ENCODE measurements around the gene PCTP. TPM values are rescaled to one million over a fixed set of nuclear protein-coding genes. Genes with fewer than 3 reads are reported as not detected.
A peak's percentile ranks its signal among the peaks of the same experiment; 100 is the strongest.

Gene PCTP
- total and polyA plus RNA-seq, 9 of the 15 experiments (the other 6 are each of a cell fraction or from before 2014, with no cell fraction given) = 10.9 to 62.3 (median 41.2) TPM

GRCh38 chr17:55816532-55817396, 65.9 kb downstream of the PCTP start (continued):
- no peak for TF ChIP-seq PCBP2 (IDR thresholded peaks at IDR 0.05; ENCODE audit: low read depth, low read length, poor library complexity, severe bottlenecking)
- no peak for TF ChIP-seq RBM14 (IDR thresholded peaks at IDR 0.05; ENCODE audit: borderline replicate concordance, insufficient read depth, low read depth, low read length)
- TF ChIP-seq, protein P1, sequence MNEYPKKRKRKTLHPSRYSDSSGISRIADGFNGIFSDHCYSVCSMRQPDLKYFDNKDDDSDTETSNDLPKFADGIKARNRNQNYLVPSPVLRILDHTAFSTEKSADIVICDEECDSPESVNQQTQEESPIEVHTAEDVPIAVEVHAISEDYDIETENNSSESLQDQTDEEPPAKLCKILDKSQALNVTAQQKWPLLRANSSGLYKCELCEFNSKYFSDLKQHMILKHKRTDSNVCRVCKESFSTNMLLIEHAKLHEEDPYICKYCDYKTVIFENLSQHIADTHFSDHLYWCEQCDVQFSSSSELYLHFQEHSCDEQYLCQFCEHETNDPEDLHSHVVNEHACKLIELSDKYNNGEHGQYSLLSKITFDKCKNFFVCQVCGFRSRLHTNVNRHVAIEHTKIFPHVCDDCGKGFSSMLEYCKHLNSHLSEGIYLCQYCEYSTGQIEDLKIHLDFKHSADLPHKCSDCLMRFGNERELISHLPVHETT (CRISPR knock-in tag; conservative IDR thresholded peaks at IDR 0.05 in 1 of 2, IDR thresholded peaks at IDR 0.05 in 1 of 2) = no peak; a peak in 1 of 4 replicates
- no peak; the same call in 1 of the 2 replicates for TF ChIP-seq MYBL2 (IDR thresholded peaks at IDR 0.05; ENCODE audit: low read depth)
- TF ChIP-seq MYBL2 (CRISPR knock-in tag; IDR thresholded peaks at IDR 0.05; ENCODE audit: borderline replicate concordance) = no peak
- TF ChIP-seq ESRRA (IDR thresholded peaks at IDR 0.05; ENCODE audit: borderline replicate concordance, low read depth) = peak; percentile 84; the same call in 1 of the 2 replicates
- TF ChIP-seq, protein P2, sequence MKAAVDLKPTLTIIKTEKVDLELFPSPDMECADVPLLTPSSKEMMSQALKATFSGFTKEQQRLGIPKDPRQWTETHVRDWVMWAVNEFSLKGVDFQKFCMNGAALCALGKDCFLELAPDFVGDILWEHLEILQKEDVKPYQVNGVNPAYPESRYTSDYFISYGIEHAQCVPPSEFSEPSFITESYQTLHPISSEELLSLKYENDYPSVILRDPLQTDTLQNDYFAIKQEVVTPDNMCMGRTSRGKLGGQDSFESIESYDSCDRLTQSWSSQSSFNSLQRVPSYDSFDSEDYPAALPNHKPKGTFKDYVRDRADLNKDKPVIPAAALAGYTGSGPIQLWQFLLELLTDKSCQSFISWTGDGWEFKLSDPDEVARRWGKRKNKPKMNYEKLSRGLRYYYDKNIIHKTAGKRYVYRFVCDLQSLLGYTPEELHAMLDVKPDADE (conservative IDR thresholded peaks at IDR 0.05; ENCODE audit: control insufficient read depth, low read depth, low read length) = no peak
- no peak for TF ChIP-seq PURB (CRISPR knock-in tag; IDR thresholded peaks at IDR 0.05; ENCODE audit: low read depth)
- no peak for TF ChIP-seq DIDO1 (tag; IDR thresholded peaks at IDR 0.05; ENCODE audit: low read depth)
- no peak for TF ChIP-seq ZNF239 (CRISPR knock-in tag; IDR thresholded peaks at IDR 0.05)
- no peak for TF ChIP-seq ZNF3 (CRISPR knock-in tag; IDR thresholded peaks at IDR 0.05)
- TF ChIP-seq NCOA6 (IDR thresholded peaks at IDR 0.05) = peak; percentile 60; the same call in 1 of the 2 replicates
- TF ChIP-seq, protein P3, sequence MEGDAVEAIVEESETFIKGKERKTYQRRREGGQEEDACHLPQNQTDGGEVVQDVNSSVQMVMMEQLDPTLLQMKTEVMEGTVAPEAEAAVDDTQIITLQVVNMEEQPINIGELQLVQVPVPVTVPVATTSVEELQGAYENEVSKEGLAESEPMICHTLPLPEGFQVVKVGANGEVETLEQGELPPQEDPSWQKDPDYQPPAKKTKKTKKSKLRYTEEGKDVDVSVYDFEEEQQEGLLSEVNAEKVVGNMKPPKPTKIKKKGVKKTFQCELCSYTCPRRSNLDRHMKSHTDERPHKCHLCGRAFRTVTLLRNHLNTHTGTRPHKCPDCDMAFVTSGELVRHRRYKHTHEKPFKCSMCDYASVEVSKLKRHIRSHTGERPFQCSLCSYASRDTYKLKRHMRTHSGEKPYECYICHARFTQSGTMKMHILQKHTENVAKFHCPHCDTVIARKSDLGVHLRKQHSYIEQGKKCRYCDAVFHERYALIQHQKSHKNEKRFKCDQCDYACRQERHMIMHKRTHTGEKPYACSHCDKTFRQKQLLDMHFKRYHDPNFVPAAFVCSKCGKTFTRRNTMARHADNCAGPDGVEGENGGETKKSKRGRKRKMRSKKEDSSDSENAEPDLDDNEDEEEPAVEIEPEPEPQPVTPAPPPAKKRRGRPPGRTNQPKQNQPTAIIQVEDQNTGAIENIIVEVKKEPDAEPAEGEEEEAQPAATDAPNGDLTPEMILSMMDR (IDR thresholded peaks at IDR 0.05 in 2 of 3, conservative IDR thresholded peaks at IDR 0.05 in 1 of 3; ENCODE audit: insufficient read depth in 2 of 3, low read depth in 1 of 3, low read length in 3 of 3) = 0 out of 6 replicates have a peak, but pooled peaks of 1 of the 3 experiments have one; percentile 8
- TF ChIP-seq SFPQ (IDR thresholded peaks at IDR 0.05; ENCODE audit: low read depth, low read length) = no peak
- peak; percentile 63 to 92; a peak in 3 of 4 replicates for TF ChIP-seq ARNT (IDR thresholded peaks at IDR 0.05)
- no peak for TF ChIP-seq BRD4 (IDR thresholded peaks at IDR 0.05)
